Ammon's horn (tissue), 1 donor: ENCODE results near the gene SLC2A10.

Experiments
- DNase-seq: peaks from one replicate; pipeline ENCODE4 v3.0.0-alpha.2; 2016; ENCODE audit warnings: low spot score

Gene SLC2A10

DNA sequence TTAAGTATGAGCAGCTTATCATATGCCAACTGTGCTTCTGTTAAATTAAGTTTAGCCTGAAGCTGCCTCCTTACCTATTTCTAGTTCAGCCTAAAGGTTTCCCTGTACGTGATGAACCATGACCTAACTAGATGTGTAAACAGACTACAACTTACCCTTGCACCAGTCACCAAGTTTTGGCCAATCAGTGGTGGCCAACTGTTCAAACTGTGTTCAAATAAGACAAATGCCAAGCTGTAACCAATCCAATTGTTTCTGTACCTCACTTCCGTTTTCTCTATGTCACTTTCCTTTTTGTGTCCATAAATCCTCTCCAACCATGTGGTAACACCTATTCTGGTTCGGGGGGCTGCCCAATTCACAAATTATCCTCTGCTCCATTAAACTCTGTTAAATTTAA lies 6.0 kb upstream of the SLC2A10 start:
- DNase-seq: no peak

DNA sequence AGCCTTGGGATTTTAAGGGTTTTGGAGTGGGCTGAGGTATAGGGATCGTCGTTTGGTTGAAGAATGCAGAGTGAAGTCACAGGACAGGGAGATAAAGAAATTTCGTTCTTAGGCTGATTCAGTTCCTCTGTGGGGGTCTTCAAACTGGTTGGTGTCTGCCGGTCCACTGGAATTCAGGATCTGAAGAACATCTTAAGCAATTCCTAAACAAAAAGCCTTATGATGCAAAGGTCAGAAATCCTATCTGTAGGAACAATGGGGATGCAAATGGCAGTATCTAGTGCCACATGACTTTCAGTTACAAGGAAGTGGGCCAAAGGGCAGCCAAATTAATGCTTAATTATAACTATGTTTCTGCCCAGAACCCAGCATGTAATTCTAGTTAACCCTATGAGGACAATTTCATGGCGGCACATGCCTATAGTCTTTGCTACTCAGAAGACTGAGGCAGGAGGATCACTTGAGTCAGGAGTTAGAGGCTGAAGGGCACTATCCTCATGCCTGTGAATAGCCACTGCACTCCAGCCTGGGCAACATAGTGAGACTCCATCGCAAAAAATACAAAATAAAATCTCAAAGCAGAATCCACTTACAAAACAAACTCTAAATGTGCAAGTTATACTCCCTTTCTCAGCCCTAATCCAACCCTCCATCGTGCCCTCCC lies 4.6 kb upstream of the SLC2A10 start:
- no peak for DNase-seq

DNA sequence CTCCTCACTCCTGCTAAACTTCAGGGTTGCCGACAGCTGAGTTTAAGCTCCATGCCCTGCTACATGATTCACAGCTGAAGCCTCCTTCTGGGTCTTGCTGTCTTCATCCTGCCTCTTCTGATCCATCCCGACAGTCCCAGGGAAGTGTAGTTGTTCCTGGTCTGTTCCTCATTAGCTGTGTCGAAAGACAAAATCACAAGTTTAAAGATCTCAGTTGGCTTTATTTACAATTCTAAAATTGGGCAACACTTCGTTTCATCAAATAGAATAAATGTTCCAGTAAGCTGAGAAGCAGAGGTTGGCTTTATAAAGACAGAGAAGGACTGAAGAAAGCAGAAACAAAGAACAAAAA lies 4.1 kb upstream of the SLC2A10 start:
- DNase-seq: no peak

DNA sequence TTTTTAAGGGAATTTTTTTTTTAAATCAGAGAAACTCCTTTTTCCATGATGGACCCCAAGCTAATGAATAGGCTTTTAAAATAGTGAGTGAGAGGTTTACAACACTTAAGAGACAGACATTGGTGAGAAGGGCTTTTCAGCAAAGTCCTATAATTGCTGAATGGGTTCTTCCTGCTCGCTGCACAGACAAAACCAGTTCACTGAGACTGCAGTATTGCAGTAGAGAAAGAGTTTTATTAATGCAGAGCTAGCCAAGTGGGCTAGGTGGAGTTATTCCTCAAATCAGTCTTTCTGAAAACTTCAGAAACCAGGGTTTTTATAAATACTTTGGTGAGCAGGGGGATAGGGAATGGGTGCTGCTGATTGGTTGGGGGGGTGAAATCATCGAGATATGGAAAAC lies 3.2 kb upstream of the SLC2A10 start:
- DNase-seq: no peak

DNA sequence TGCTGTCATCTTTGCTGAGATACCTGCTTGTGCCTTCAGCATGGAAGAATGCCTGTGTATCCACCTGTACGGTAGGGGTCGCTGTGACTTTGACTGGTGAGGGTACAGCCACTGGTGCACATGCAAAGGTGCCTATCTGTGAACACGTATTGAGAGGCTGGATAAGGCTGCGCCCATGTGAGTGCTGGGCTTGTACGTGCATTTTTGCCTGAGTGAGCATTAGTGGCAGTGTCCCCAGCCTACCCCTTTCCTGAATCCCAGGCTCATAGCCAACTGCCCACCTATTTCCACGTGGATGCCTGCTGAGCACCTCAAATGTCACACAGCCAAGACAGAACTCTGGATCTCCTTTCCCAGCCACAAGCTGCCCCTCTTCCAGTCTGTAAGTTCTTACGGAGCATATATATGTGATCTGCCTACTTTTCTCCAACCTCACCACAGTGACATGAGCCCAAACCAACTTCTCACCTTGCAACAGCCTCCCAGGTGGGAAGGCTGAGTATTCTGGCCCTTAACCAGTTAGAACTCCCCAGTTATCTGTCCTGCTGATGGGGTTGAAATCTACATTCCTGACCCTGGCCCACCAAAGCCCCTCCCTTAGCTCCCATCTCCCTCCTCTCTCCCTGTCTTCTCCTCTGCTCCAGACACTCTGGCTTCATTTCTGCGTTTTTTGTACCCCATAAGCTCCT lies 1.1 kb upstream of the SLC2A10 start:
- DNase-seq: no peak

DNA sequence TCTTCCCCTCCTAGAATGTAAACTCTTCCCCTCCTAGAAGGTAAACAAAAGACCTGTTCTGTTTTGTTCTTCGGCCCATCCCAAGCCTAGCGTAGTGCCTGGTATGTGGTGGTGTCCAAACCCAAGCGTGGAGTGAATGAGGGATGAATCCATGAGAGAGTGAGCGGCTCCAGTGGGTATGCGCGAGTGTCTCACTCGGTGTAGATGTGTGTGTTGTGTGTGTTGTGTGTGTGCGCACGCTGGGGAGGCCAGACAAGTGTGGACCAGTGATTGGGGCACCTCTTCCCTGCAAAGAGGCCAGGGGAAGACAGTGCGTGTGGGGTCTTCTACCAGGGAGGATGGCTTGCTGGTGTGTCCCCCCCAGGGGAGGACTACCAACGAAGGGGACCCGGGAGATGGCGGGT lies 392 bp upstream of the SLC2A10 start:
- no peak for DNase-seq

DNA sequence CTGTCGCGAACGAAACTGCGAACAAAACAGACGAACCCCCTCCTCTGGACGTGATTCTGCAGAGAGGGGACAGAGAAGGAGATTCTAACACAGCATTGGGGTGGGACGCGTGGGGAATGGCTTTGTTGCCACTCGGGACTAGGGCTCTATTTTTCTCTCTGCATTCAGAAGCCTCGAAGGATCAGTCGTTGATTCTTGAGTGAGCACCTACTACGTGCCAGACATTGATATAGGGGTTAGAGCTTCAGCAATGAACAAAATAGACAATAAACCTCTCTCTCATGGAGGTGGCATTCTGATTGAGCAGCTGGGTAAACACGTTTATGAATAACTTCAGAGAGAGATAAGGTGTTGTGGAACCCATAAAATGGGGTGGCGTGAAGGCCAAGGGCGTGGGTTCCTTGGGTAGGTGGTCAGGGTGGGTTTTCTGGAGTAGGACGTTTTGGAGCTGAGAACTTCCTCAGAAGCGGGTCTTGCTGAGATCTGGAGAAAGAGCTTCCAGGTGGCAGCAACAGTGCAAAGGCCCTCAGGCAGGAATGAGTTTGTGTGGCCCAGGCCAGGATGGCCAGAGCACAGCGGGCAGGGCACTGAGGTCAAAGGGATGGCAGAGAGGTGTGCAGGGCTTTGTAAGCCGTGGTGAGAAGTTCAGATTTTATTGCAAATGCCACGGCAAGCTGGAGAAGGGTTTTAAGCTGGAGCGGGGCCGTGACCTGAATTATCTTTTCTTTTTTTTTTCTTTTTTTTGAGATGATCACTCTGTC lies 884 bp downstream of the SLC2A10 start:
- no peak for DNase-seq

DNA sequence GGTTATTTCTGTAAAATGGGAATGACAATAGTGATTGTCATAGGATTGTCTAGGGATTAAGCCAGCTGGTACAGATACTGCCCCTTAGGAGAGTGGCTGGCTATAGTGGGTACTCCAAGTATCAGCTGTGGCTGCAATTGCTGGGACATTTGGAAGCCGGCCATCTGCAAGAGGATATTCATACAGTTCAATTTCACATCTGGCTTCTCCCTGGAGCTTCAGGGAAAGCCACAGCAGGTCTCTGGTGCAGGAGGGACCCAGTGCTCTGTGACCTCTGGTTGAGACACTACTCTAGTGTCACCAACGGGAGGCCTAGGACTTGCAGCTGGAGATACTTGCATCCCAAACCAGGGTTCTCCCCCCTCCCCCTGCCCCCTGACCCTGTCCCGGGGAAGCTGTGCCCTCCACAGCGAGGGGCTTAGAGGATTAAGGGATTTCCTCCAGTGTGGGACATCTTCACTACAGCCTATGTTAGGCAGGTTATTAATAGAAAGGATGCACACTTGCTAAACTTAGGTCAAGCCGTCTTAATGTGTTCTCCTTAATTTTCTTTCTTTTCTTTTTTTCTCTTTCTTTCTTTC lies 2.7 kb downstream of the SLC2A10 start:
- no peak for DNase-seq

DNA sequence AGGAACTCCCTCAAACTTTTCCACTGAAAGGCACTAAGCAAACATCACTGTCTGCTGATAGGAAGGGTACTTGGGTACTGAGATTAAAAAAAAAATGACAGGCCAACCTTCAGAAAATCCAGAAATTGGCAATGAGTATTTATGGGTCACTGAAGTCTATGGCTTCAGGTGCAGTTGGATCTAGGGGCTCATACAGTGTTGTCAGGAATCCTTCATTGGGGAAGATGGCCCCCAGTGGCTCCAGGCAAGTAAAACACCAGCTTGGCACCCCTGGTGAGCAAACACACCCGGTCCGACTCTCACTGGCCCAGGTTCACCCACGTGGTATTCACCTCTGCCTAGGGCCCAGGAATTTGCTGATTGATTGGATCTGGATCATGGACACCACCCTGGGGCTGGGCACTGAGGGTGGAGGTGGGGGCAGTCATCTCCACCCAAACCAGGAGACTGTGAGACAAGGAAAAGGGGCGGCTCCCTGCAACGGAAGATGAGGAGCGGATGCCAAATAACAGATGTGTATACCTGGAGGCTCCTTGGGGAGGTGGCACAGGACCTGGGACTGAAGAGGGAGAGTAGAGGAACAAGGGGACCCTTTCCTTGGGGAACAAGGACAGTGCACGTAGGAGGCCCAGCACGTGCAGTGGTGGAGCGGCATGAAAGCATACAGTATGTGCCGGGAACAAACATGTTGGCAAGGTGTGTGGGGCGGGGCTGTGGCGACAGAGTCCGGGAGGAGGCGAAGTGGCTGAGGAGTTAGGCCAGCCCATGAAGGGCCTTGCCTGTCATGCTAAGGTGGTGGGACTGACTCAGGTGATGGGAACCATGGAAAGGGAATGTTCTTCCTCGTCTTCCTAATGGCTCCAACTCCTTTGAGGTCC lies 4.7 kb downstream of the SLC2A10 start:
- no peak for DNase-seq

DNA sequence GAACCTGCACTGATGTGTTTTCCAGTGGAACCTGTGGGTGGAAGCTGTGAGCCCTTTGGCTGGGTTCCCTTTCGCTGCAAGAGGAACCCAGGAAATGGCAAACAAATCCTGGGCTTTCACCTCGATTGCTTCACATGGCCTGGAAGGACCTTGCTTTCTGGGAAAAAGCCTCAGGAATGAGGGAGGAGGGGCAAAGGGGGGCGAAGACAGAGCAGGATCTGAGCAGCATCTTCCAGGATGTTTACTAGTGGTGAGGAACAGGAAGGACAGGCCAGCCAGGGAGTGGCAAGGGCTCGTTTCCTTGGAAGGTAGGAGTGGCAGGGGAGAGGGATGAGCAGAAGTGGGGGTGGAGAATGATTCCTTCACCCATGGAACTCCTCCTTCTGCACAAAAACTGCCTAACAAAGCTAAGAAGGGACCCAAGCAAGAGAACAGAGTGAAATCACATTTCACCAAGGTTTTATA lies 5.9 kb downstream of the SLC2A10 start:
- DNase-seq: no peak

DNA sequence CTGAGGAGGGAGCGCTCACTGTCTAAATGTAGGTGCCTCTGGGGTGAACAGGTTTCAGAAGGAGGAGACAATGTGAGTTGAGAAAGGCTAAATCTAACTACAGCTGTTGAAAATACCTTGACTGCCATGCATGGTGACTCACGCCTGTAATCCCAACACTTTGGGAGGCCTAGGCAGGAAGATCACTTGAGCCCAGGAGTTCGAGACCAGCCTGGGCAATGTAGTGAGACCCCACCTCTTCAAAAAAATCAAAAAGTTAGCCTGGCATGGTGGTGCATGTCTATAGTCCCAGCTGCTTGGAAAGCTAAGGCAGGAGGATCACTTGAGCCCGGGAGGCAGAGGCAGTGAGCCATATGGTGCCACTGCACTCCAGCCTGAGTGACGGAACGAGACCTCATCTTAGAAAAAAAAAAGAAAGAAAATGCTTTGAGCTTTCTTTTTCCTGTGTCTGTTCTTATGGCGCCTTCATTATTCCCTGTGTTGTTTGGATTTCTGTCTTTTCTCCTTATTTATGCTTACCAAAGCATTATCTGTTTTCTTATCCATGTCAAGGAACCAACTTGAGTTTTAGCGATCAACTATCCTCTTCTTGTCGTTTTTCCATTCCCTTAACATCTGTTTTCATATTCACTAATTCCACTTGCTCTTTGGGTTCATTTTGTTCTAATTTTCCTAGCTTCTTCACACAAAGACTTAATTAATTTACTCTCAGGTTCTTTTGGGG lies 8.5 kb downstream of the SLC2A10 start:
- no peak for DNase-seq

DNA sequence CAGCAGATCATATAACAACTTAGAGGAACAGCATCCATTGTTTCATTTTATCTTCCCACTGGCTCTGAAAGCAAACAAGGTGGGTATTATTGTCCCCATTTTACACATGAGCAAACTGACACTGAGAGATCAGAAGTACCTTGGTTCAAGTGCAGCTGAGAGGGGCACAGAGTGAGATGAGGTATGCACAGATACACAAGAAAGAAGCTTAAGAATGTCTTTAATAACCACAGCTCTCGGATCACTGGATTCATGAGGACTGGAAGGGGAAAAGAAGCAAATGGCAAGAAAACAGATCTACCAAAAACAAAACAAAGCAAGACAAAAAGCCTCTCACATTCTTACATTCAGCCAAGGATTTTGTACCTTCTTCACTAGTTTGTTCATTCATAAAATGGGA lies 10.6 kb downstream of the SLC2A10 start:
- no peak for DNase-seq

DNA sequence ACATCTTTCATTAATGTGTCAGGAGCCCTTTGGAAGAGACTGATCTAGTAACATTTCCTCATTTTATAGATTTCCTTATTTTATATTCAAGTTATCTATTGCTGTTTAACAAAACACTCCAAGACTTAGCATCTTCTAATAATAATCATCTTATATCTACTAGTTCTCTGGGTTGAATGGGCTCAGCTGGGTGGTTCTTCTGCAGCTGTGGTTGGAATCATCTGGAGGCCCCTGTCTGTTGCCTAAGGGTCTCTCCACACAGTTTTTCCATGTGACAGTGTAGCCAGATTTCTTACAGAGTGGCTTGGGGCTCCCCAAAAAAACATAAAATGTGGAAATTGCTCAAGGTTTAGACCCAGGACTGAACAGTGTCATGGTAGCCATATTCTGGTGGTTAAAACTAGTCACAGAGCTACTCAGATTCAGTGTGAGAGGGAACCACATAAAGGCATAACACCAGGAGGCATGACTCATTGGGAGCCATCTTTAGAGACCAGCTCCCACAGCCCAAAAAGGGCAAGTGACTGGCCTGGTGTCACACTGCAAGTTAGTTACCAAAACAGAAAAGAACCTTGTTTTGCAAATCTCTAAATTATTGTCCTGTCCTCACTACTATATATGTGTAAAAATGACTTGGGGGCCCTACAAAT lies 11.5 kb downstream of the SLC2A10 start:
- no peak for DNase-seq

DNA sequence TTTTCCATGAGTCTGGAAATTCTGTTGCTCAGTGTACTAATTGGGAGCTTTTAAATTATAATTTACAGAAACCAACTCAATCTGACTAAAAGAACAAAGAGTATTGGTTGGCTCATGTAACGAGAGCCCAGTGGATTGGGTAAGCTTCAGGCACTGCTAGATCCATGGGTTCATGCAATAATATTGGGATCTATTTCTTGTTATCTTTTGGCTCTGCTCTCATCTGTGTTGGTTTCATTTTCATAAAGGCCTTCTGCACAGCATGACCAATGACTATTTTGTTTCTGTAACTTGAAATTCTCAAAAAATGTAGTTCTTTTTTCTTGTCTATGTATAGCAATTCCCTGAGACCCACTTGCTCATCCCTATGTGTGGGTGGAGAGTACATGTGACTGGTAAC lies 12.0 kb downstream of the SLC2A10 start:
- DNase-seq: no peak

DNA sequence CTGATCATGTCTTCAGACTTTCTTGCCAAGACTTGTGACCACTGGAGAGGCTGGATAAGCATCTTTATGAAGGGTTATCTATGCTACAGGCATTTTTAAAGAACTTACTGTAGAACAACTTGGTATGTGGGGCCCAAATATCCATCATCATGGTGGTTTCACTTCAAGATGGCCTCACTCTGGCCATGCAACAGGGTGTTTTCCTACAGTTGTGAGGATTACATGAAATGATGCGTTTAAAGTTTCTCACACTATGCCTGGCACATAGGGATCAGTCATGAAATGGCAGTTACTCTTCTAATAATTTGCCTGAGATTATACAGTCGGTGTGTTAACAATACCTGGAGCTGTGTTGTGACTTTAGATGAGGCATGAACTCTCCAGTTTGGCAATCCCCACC lies 13.0 kb downstream of the SLC2A10 start:
- no peak for DNase-seq

DNA sequence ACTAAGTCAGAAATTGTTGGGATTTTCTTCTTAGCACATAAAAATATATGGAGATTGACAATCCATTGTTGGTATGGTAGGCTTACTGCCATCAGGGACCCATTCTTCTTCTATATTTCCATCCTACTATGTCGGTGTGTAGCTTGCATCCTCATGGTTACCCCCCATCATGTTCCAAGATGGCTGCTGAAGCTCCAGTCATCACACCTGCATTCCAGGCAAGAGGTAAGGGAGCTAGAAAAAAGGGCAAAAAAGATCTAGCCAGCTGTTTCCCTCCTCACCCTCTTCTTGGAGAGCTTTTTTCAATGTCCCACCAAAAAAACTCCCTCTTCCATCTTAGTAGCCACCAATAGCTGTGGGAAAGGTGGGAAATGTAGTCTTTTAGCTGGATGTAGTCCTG lies 13.6 kb downstream of the SLC2A10 start:
- DNase-seq: no peak

DNA sequence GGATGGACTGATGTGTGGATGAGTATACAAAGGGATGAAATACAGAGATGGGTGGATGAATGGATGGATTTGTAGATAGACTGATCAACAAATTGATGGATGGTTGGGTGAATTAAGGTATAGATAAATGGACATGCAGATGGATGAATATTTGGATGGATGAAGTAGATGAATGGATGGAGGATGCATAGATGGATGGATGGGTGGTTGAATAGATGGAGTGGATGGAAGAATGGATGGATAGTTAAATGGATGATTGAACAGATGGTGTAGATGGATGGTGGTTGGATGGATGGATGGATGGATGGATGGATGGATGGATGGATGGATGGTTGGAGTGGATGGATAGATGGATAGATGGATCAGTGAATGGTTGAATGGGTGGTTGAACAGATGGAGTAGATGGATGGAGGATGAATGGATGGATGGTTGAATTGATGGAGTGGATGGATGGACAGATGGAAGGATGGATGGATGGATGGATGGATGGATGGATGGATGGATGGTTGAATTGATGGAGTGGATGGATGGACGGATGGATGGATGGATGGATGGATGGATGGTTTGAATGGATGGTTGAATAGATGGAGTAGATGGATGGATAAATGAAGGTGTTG lies 15.0 kb downstream of the SLC2A10 start:
- DNase-seq: no peak

DNA sequence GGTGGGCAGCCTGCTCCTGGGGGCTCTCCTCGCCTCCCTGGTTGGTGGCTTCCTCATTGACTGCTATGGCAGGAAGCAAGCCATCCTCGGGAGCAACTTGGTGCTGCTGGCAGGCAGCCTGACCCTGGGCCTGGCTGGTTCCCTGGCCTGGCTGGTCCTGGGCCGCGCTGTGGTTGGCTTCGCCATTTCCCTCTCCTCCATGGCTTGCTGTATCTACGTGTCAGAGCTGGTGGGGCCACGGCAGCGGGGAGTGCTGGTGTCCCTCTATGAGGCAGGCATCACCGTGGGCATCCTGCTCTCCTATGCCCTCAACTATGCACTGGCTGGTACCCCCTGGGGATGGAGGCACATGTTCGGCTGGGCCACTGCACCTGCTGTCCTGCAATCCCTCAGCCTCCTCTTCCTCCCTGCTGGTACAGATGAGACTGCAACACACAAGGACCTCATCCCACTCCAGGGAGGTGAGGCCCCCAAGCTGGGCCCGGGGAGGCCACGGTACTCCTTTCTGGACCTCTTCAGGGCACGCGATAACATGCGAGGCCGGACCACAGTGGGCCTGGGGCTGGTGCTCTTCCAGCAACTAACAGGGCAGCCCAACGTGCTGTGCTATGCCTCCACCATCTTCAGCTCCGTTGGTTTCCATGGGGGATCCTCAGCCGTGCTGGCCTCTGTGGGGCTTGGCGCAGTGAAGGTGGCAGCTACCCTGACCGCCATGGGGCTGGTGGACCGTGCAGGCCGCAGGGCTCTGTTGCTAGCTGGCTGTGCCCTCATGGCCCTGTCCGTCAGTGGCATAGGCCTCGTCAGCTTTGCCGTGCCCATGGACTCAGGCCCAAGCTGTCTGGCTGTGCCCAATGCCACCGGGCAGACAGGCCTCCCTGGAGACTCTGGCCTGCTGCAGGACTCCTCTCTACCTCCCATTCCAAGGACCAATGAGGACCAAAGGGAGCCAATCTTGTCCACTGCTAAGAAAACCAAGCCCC lies 16.0 kb downstream of the SLC2A10 start:
- DNase-seq: no peak

DNA sequence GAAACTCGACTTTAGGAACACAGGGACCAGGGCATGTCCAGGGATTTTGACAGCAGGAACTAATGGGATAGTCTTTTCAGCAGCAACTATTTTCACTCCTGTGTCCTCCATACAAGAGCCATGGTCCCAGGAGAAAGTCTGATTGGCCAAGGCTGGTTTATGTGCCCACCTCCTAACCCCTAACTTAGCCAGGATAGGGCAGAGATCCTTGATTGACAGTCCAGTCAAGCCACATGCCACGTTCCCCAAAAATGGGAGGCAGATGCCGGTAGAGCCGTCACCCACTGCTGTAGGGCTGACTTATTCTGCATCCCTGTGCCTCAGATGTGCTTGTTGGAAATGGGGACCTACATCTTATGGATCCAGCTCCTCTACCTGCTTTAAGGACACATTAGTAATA lies 22.3 kb downstream of the SLC2A10 start:
- no peak for DNase-seq
